Middle frontal gyrus (tissue), 1 donor: ENCODE data around the gene ARL8A.
"Not testable (repeated sequence)": the region's sequence is repeated elsewhere in the genome, so short reads cannot be mapped to it uniquely, and the experiment has no call there.

ENCODE experiments used
- DNase-seq: peaks from one replicate; pipeline ENCODE4 v3.0.0-alpha.2; 2015; ENCODE audit warnings: low spot score; ENCODE audit errors: extremely low spot score

Gene ARL8A

DNA sequence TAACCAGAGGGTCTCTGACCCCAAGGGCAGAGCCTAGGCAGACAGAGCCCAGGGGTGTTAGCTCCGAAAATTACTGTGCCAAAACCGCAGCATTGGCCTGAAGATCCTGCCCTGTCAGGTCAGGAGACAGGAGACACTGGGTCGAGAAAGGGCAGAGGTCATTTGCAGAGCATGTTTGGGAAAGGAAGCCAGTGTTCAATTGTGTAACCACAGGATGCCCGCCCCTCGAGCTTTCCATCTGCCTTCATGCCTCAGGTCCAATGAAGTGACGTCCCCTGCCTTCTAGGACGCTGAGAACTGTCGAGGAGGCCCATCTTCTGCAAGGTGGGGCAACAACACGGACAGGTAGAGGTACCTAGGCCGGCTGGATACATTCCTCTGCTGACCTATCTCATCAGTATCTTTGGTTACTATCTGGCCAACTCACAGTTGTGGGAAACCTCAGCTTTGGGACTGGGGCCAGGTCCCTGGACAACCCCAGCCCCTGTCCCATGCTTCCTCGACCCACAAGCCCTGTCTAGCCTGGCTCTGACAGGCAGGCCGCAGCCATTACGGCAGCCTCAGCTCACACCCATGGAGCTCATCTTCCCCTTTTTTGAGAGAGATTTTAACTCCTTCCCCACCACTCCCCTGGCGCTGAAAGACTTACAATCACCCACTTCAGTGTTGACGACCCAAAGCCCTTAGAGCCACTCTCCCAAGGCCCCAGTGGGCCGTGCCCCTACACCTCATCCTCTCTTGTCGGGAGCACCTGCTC, 1.3 kb downstream of the ARL8A start:
- no peak for DNase-seq

DNA sequence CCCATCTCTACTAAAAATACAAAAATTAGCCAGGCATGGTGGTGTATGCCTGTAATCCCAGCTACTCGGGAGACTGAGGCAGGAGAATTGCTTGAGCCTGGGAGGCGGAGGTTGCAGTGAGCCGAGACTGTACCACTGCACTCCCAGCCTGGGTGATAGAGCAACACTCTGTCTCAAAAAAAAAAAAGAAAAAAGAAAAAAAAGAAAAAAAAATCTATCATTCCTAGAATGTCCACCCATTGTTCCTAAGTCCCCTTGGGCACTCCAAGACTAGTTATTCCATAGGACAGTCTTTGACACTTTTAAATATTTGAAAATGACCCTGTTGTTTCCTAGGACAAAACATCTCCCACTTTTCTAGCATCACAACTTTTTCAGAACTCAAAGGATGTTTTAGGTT, 3.1 kb downstream of the ARL8A start:
- DNase-seq, result not testable (repeated sequence)

DNA sequence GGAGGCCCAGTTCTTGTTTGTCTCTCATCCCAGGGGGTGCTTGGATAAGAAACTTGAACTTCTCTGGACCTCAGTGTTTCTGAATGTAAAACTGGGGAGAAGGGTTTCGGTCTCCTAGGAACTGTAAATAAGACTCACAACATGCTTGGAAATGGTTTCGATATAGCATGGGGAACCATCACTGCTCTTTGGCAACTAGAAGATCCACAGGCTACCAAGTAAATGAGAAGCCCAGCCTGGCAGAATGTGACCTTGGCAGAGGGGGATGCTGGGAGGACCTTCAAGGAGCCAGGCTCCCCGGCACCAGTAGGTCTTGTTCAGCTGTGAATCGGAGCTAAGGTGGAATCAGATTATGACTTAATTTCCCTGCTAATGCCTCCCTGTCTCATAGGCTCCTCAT, 3.7 kb downstream of the ARL8A start:
- DNase-seq, result no peak

- DNase-seq, result peak; percentile 81
Observed at GRCh38 chr1:202135221-202135721, 9.3 kb downstream of the ARL8A start.

- DNase-seq, result no peak
Observed at GRCh38 chr1:202134645-202135172, 9.8 kb downstream of the ARL8A start.

DNA sequence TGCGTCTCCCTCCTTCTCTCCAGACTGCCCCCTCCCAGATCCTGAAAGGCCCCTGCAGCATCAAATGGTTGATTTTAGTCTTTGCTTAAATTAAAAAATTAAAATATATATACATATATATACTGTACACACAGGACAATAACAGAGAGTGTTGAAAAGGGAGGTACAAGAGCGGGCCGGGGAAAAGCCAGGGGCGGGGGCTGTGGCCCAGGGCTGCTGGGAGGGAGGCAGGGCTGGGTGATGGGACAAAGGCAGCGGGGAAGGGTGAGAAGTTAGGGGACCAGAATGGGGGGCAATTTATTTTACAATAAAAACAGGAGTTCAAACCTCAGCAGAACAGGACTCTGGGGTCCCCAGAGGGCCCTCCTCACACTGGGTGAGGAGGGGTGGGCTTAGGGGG, 10.5 kb downstream of the ARL8A start:
- DNase-seq, result no peak

DNA sequence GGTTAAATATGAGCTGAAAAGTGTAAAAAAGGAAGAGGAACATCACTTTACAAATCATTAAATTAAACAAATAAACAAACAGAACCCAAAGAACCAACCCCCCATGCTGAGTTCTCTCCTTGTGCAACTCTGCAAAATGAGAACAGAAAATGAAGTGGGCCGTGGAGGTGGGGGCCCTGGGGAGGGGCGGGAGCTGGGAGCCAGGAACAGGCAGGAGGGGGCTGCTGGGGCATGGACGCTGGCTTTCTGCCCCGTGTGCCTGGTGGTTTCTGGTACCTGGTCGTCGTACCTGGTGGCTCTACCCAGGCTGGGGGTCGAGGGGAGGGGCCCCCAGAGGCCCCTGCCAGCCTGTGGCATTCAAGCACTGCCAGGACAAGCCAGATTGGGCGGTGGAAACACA, 11.0 kb downstream of the ARL8A start:
- DNase-seq, result no peak

GRCh38 chr1:202133001-202133400, 11.5 kb downstream of the ARL8A start:
- DNase-seq, result peak; percentile 87

GRCh38 chr1:202131956-202132821, 12.3 kb downstream of the ARL8A start:
- DNase-seq, result no peak

- DNase-seq, result peak; percentile 75
Observed at GRCh38 chr1:202130816-202131522, 13.6 kb downstream of the ARL8A start.

DNA sequence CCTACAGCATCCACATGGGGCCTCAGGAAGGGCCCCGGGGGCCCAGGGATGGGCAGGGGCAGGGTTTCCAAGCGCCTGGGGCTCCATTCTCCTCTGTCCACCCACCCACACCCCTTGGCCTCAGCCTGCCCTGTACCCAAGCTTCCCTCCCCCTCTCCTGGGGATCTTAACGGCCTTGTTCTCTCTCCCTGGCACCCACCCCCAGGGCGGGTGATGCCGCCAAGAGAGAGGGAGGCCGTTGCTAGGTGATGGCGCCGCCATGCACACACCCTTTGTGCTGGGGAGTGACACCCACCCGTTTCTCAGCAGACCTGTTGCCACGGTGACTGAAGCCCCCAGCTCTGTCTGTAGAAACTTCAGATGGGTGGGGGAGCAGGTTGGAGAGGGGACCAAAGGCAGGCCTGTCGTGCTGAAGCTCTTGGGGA, 14.2 kb downstream of the ARL8A start:
- peak; percentile 84 for DNase-seq

GRCh38 chr1:202129453-202130296, 14.9 kb downstream of the ARL8A start:
- no peak for DNase-seq

DNA sequence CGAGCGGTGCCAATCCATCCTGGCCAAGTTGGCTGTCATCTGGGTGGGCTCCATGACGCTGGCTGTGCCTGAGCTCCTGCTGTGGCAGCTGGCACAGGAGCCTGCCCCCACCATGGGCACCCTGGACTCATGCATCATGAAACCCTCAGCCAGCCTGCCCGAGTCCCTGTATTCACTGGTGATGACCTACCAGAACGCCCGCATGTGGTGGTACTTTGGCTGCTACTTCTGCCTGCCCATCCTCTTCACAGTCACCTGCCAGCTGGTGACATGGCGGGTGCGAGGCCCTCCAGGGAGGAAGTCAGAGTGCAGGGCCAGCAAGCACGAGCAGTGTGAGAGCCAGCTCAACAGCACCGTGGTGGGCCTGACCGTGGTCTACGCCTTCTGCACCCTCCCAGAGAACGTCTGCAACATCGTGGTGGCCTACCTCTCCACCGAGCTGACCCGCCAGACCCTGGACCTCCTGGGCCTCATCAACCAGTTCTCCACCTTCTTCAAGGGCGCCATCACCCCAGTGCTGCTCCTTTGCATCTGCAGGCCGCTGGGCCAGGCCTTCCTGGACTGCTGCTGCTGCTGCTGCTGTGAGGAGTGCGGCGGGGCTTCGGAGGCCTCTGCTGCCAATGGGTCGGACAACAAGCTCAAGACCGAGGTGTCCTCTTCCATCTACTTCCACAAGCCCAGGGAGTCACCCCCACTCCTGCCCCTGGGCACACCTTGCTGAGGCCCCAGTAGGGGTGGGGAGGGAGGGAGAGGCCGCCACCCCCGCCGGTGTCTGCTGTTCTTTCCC, 16.5 kb downstream of the ARL8A start:
- DNase-seq, result no peak

DNA sequence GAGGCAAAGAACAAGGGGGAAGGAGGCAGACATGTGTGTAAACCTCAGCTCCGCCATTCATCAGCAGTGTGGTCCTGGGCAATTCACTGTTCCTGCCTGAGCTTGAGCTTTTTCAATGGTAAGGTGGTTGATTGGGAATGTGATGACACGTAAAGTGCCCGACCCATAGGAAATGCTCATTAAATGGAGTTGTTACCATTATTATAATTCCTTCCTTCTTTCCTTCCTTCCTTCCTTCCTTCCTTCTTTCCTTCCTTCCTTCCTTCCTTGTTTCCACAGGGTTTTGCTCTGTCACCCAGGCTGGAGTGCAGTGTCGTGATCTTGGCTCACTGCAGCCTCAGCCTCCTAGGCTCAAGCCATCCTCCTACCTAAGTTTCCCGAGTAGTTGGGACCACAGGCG, 17.5 kb downstream of the ARL8A start:
- no peak for DNase-seq

DNA sequence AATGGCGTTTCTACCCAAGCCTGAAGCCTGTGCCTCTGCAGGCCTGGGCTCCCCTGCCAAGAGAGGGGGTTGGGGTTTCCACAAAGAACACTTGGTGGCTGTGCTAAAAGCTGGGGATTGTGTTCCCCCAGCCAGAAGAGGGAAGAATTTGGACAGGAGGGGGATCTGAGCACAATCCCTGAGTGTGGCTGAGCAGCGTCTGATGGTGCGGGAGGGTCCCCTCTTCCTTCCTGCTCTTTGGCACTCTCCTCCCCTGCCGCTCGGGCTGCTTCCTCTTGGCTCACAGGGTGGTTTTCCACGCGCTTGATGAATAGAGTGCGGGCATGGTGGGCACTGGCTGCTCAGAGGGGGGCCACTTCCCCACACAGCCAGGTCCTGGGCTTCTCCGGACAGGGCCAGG, 18.1 kb downstream of the ARL8A start:
- DNase-seq, result no peak

DNA sequence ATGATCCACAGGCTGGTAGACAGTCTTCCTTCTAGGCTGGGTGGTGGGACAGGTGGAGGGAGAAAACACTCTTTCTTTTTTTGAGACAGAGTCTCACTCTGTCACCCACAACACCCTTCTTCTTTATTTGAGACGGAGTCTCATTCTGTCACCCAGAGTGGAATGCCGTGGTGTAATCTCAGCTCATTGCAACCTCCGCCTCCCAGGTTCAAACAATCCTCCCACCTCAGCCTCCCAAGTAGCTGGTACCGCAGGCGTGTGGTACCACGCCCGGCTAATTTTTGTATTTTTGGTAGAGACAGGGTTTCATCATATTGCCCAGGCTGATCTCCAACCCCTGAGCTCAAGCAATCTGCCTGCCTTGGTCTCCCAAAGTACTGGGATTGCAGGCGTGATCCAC, 18.9 kb downstream of the ARL8A start:
- DNase-seq, result no peak

- no peak for DNase-seq
Observed at GRCh38 chr1:202124142-202124541, 20.4 kb downstream of the ARL8A start.

- no peak for DNase-seq
Observed at GRCh38 chr1:202123336-202123813, 21.2 kb downstream of the ARL8A start.

DNA sequence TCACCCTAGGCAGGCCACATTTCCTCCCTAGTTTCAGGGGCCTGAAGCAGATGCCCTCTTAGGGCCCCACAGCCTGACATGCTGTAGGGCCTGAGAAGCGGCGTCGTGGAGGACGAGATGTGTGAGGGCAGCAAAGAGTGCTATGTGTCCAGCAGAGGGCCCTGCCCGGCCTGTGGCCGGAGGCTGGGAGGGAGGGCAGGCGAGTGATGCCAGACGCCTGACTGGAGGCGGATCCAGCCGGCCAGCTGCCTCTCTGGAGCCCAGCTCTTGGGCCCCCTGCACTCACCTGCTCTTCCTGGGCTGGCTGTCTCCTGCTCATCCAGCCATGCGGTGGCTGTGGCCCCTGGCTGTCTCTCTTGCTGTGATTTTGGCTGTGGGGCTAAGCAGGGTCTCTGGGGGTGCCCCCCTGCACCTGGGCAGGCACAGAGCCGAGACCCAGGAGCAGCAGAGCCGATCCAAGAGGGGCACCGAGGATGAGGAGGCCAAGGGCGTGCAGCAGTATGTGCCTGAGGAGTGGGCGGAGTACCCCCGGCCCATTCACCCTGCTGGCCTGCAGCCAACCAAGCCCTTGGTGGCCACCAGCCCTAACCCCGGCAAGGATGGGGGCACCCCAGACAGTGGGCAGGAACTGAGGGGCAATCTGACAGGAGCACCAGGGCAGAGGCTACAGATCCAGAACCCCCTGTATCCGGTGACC, 21.8 kb downstream of the ARL8A start, which contains the start of gene GPR37L1:
Gene GPR37L1 (plus strand): TSS at position 279 of the 697 bp plus-strand sequence. CDS start 47 bp downstream, at position 326.
- peak; percentile 70 for DNase-seq
